Activated naive CD4-positive, alpha-beta T cell treated with anti-CD3 and anti-CD28 coated beads, Interleukin-2, amount 10 ng/mL, durations not matched to agents 7 days and 5 days (primary cell): ENCODE measurements around the gene CACNA2D2.

ENCODE experiments used
- CTCF ChIA-PET: fragments of 350-600 bp; sonication (Branson Sonifier 250); formaldehyde crosslinking; loops from one replicate; lab custom pipeline; 2021; ENCODE audit warnings: antibody characterized with exemption; lab: Charles Lee
- DNase-seq: peaks from one replicate; pipeline ENCODE4 v3.0.0-alpha.2; 2020
- H3K27ac Mint-ChIP-seq: one replicate; pipeline ENCODE4 v1.8.0; 2021; ENCODE audit warnings: mild to moderate bottlenecking, moderate library complexity, mixed read lengths
- H3K27me3 Mint-ChIP-seq: one replicate; pipeline ENCODE4 v1.8.0; 2021; ENCODE audit warnings: mild to moderate bottlenecking, mixed read lengths
- H3K36me3 Mint-ChIP-seq: one replicate; pipeline ENCODE4 v1.8.0; 2021; ENCODE audit warnings: mixed read lengths
- H3K4me1 Mint-ChIP-seq: one replicate; pipeline ENCODE4 v1.8.0; 2021; ENCODE audit warnings: mixed read lengths
- H3K4me3 Mint-ChIP-seq: one replicate; pipeline ENCODE4 v1.8.0; 2021; ENCODE audit warnings: mild to moderate bottlenecking, moderate library complexity, mixed read lengths
- H3K9me3 Mint-ChIP-seq: one replicate; pipeline ENCODE4 v1.8.0; 2021; ENCODE audit warnings: mixed read lengths

CACNA2D2 gene

GRCh38 chr3:50453907-50454306, 49.5 kb downstream of the CACNA2D2 start:
- CTCF ChIA-PET = interaction anchor here (0.8 kb wide), 1 partner anchor 20 kb away, joined by 3 read pairs; no protein-coding TSS in a partner anchor
- peaks cover 19% of the 10 kb centered on the region for H3K27me3 Mint-ChIP-seq
- H3K4me1 Mint-ChIP-seq = peaks cover 24% of the 10 kb centered on the region
- H3K27ac Mint-ChIP-seq = no peak overlapping the region
- no peak overlapping the region for H3K4me3 Mint-ChIP-seq
- DNase-seq = no peak
- no peaks in the 10 kb centered on the region for H3K36me3 Mint-ChIP-seq
- no peaks in the 10 kb centered on the region for H3K9me3 Mint-ChIP-seq

DNA sequence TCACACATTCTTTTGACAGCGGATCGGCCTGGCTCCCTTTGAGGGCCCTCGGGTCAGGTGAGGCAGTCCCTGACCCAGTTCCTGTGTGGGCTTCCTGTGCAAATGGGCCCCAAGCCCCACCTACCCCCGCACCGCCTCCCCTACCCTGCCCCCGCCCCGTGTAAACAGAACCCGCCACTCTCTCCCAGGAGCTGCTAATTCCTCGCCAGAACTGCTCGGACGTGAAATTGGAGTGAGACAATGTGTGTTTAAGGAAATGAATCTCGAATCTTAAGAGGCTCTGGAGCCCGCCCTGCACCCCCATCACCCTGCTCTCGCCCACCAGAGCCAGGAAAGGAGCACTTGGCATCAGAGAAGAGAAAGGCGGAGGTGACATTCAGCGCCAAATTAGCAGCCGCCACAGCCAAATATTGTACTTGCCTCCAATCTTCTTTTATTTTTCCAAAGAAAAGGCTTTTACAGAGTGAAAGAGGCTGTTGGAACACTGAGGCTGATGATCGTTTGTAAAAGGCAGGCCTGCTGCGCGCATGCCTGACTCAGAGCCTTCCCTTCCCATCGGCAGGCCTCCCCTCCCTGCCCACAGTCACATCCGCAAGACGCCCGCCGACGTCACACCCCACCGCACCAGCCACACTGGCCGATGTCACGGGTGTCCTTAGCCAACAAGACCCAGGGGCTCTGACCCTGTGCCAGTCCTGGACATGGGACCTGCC, 53.1 kb downstream of the CACNA2D2 start:
- Mint-ChIP-seq H3K4me3 (peak overlapping the region; percentile 74), H3K9me3 (no peaks in the 10 kb centered on the region), H3K27me3 (peaks cover 14% of the 10 kb centered on the region), H3K36me3 (no peaks in the 10 kb centered on the region), H3K27ac (peak overlapping the region; percentile 96), H3K4me1 (peaks cover 30% of the 10 kb centered on the region)
- CTCF ChIA-PET = no interaction called here
- peak; percentile 85 for DNase-seq

DNA sequence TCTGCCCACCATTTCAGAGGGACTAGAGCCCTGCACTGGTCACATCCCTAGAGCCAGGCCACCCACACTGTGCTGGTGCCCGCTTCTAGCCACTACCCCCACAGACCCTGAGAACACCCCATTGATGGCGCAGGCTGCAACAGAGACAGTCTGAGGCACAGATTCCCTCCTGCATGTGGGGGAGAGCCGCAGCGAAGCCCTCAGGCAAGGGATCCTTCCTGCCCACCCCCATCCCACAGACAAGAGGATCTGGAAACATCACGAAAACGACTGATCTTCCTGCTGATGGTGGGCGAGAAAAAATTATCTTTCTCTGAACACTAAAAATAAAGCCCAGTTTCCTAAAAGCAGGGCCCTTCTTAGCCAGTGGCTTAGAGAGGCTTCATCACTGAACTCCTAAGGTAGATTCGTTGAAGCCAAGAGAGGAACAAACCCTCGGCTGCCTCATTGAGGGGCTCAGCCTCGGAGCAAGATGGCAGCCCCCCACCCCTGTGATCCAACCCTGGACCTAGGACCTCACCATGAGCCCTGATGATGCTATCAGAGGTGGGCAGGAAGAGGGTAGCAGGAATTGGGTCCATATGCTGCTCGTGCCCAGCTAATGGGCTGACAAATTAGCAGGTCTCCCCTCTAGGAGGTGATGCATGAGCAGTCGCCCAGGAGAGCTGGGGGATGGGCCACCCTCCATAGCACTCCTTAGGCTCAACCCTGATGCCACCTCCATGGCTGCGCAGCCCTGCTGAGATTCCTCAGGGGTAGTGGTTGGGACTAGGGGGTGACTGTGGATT, 54.5 kb downstream of the CACNA2D2 start:
- Mint-ChIP-seq H3K9me3 (no peaks in the 10 kb centered on the region), H3K27me3 (peaks cover 14% of the 10 kb centered on the region), H3K36me3 (no peaks in the 10 kb centered on the region), H3K27ac (peak overlapping the region; percentile 96), H3K4me3 (no peak overlapping the region), H3K4me1 (peaks cover 30% of the 10 kb centered on the region)
- no peak for DNase-seq
- CTCF ChIA-PET = interaction anchor here (0.6 kb wide), 1 partner anchor 94 kb away, joined by 3 read pairs; no protein-coding TSS in a partner anchor

DNA sequence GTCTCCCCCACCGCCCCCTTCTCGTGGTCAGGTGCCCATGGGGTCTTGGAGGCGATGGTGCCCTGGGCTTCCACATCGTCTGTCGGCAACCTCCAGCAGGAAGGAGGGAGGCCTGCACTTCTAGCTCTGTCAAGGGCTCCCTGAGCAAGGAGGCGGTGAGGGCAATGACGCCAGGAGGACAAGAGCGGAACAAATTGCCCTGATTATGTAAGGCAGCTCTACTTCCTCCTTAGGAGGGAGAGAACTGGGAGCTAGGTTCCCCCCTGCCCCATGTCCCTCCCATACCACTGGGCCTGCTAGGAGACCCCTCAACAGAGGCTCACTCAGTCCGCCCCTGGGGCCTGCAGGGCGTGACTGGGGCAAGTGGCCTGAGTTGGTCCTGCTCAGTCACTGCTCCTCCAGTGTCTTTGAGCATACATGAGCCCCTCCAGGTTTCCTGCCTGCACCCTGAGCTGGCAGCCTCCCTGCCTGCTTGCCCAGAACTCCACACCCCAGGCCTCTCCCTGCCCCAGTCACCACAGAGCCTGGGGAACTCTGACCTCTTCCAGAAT, 56.1 kb downstream of the CACNA2D2 start:
- no peak for DNase-seq
- CTCF ChIA-PET = interaction anchor here (1.4 to 1.8 kb wide), 2 partner anchors 10 to 11 kb away, joined by 4 read pairs; no protein-coding TSS in a partner anchor
- Mint-ChIP-seq H3K27me3 (peaks cover 10% of the 10 kb centered on the region), H3K9me3 (no peaks in the 10 kb centered on the region), H3K27ac (no peak overlapping the region), H3K36me3 (no peaks in the 10 kb centered on the region), H3K4me1 (peaks cover 30% of the 10 kb centered on the region), H3K4me3 (no peak overlapping the region)

DNA sequence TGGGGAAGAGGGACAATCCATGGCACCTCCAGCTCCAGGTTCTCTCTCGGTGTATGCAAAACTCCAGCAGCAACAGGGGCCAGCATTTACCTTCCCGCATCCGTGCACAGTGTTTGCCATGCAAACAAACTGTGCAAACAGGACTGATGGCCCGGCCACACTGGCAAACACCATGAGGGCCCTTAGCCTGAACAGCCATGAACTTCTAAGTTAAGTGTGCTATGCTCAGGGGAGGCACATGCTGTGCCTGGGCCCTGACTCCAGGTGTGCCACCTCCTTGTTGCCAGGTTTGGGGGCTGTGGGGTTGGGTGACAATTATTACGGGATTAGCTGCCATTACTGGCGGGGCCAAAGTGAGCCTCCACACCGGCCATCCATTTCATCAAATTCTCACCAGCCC, 57.5 kb downstream of the CACNA2D2 start:
- no peak for DNase-seq
- Mint-ChIP-seq H3K4me1 (peaks cover 24% of the 10 kb centered on the region), H3K36me3 (no peaks in the 10 kb centered on the region), H3K27ac (no peak overlapping the region), H3K4me3 (no peak overlapping the region), H3K27me3 (peaks cover 10% of the 10 kb centered on the region), H3K9me3 (no peaks in the 10 kb centered on the region)
- CTCF ChIA-PET = interaction anchor here (0.9 to 1.4 kb wide), 2 partner anchors 8 to 12 kb away, joined by 3 to 4 read pairs; no protein-coding TSS in a partner anchor

DNA sequence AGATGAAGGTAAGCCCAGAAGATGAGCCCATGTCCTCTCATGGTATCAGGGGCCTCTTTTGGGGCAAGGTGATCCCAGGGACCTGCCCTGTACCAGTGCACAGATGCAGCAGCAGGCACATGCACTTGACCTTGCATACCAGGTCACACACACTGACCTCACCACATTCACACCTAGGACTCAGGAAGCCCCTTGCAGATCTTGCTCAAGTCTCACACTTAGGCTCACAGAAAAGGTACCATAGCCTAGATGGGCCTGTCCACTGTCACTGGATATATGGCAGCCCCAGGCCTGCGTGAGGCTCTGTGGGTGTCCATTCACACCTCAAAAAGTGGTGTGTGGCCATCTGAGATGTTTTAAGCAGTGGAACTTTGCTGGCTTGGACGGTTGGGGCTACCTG, 58.7 kb downstream of the CACNA2D2 start:
- DNase-seq = no peak
- H3K27ac Mint-ChIP-seq = no peak overlapping the region
- peaks cover 12% of the 10 kb centered on the region for H3K4me1 Mint-ChIP-seq
- H3K36me3 Mint-ChIP-seq = no peaks in the 10 kb centered on the region
- peaks cover 15% of the 10 kb centered on the region for H3K27me3 Mint-ChIP-seq
- CTCF ChIA-PET = no interaction called here
- H3K9me3 Mint-ChIP-seq = no peaks in the 10 kb centered on the region
- H3K4me3 Mint-ChIP-seq = no peak overlapping the region

DNA sequence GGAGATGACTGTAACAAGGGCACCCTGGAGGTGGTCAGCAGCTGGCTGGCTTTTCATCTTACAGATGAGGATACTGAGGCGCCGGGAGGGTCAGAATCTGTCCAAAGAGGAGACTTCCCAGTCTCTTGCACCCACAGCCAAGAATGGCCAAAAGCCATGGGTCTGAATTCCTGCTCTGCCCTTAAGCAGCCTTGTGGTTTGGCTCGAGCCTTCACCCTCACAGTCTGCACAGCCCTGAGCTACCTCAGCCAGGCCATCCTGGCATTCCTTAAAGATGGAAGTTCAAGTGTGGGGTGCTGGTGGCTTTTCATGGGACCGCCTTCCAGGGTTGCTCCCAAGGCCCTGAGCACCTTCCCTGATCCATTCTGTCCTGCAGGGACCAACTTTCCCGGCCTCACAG, 59.2 kb downstream of the CACNA2D2 start:
- H3K4me1 Mint-ChIP-seq = peaks cover 7% of the 10 kb centered on the region
- CTCF ChIA-PET = no interaction called here
- DNase-seq = no peak

DNA sequence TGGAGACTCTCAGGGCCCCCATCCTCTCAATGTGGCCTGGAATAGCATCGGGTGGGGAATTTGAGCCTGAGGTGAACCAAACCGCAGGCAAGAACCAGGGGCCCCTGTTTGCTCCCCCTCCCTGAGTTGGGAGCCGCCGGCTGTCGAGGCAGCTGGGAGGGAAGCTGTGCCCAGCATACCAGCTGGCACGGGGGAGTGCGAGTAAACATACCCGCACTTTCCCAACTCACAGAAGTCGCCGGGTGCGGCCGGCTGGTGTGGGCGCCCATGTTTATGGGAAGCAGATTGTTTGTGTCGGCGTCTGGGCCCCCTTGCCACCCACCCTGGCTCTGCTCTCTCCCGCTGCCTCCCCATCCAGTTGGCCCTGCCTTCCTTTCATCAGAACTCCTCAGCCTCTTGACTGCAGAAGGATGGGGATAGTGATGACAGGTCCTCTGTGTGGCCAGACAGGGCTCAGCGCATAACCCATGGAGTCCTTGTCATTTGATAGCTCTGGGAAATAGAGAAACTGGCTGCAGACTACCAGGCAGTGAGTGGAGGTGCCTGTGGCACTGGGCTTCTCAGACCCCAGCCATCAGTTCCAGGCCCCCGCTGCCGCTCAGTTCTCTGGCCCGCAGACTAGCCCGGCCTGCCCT, 60.4 kb downstream of the CACNA2D2 start:
- peaks cover 6% of the 10 kb centered on the region for H3K4me1 Mint-ChIP-seq
- H3K4me3 Mint-ChIP-seq = no peak overlapping the region
- no peaks in the 10 kb centered on the region for H3K36me3 Mint-ChIP-seq
- H3K27ac Mint-ChIP-seq = no peak overlapping the region
- no peaks in the 10 kb centered on the region for H3K9me3 Mint-ChIP-seq
- DNase-seq = no peak
- peaks cover 24% of the 10 kb centered on the region for H3K27me3 Mint-ChIP-seq
- CTCF ChIA-PET = no interaction called here

More for the DNA sequence above, 59.2 kb downstream of the CACNA2D2 start:
- Mint-ChIP-seq H3K4me3 (no peak overlapping the region), H3K27ac (no peak overlapping the region), H3K27me3 (peaks cover 15% of the 10 kb centered on the region), H3K36me3 (no peaks in the 10 kb centered on the region), H3K9me3 (no peaks in the 10 kb centered on the region)

DNA sequence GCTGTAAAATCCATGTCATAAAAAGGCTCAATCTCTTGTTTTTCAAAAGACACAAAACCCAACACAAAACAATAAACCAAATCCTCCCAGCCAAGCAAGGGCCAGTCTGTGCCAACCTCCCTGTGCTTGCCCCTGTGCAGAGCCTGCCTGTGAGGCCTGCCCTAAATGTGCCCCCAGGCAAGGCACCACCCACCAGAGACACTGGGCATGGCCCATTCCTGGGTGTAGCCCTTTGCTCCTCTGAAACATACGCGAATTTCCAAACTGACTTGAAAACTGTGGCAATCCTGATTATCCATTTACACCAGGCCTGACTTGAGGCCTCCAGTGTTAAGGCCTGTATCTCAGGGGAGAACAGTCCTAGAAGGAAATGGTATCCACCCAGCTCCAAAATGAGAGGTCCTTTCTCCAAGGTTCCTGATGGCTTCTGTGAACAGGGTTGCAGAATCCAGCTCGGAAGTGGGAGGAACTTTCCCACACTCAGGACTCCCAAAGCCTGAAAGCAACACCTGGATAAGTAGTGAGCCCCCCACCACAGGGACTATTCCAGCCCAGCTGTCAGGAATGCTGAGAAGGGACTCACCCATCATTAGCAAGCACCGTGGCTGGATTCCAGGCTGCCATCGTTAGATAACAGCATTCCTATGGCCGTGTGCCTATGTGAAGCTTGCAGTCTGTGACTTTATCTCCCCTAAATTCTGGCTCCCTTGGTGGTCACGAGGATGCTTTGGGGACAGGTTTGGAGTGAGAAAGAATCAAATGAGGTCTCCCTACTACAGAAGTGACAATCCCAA, 61.8 kb downstream of the CACNA2D2 start:
- Mint-ChIP-seq H3K27me3 (peaks cover 26% of the 10 kb centered on the region), H3K4me1 (peaks cover 3% of the 10 kb centered on the region), H3K27ac (no peak overlapping the region), H3K36me3 (no peaks in the 10 kb centered on the region), H3K4me3 (no peak overlapping the region), H3K9me3 (no peaks in the 10 kb centered on the region)
- CTCF ChIA-PET = no interaction called here
- no peak for DNase-seq

DNA sequence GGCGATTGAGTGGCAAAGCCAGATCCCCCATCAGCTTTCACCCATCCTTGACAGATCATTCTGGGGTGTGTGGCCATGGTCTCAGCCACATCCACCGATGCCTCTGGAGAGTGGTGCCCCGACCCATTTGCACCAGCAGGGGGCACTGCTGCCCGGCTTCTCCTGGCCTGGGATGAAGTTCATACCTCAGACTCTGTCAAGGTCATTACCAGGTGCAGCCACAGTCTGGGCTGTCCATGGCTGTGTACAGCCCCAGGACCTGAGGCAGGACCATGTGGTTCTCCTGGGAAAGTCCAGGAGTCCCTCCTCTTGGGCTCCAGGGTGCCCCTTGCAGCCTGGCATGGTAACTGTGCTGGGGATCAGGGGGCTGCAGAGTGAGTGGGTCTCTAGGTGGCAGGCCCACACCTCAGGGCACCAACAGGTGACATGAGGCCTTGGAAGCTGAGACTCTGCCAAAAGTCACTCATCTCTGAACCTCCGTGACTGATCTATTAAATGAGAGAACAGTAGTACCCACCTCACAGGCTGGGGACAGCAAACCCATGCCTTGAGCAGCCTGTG, 67.2 kb downstream of the CACNA2D2 start:
- Mint-ChIP-seq H3K27me3 (peaks cover 50% of the 10 kb centered on the region), H3K36me3 (no peaks in the 10 kb centered on the region), H3K27ac (no peak overlapping the region), H3K4me3 (no peak overlapping the region), H3K9me3 (no peaks in the 10 kb centered on the region), H3K4me1 (no peaks in the 10 kb centered on the region)
- DNase-seq = peak; percentile 88
- CTCF ChIA-PET = interaction anchor here (0.7 to 9.0 kb wide), 8 partner anchors 11 to 177 kb away, joined by 3 to 90 read pairs (median 6); partner anchors contain the start of gene CACNA2D2

- no peak for DNase-seq
- Mint-ChIP-seq H3K27me3 (peaks cover 46% of the 10 kb centered on the region), H3K36me3 (no peaks in the 10 kb centered on the region), H3K27ac (peak overlapping the region; percentile 67), H3K4me3 (no peak overlapping the region), H3K9me3 (no peaks in the 10 kb centered on the region), H3K4me1 (no peaks in the 10 kb centered on the region)
- CTCF ChIA-PET = interaction anchor here (0.9 to 9.0 kb wide), 6 partner anchors 21 to 180 kb away, joined by 3 to 90 read pairs (median 6); no protein-coding TSS in a partner anchor
Measured at GRCh38 chr3:50435371-50436113, 67.9 kb downstream of the CACNA2D2 start.

DNA sequence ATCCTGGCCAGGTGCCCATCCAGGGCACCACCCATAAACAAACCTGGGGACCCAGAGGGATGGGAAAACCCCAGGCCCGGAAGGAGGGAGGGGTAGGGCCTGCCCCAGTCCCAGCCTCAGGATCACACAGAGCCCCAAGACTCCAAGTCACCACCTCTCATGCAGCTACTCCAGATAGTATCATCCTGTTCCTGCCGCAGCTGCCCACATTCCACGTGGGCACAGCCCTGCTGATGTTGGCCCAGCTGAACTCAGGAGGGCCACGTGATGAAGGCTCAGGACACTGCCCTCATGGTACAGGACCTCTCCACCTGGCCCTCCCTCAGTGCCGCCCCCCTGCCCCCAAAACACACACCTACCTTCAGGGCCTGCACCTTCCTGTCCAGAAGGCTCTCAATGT, 69.5 kb downstream of the CACNA2D2 start:
- no peak overlapping the region for H3K27ac Mint-ChIP-seq
- no peaks in the 10 kb centered on the region for H3K4me1 Mint-ChIP-seq
- DNase-seq = no peak
- no peaks in the 10 kb centered on the region for H3K9me3 Mint-ChIP-seq
- H3K4me3 Mint-ChIP-seq = no peak overlapping the region
- H3K27me3 Mint-ChIP-seq = peaks cover 43% of the 10 kb centered on the region
- CTCF ChIA-PET = interaction anchor here (0.9 to 9.0 kb wide), 6 partner anchors 12 to 182 kb away, joined by 3 to 90 read pairs (median 3); no protein-coding TSS in a partner anchor
- H3K36me3 Mint-ChIP-seq = no peaks in the 10 kb centered on the region
